NCI-H774 (cell line): ENCODE results near the gene CARD11.

Experiments used
- DNase-seq: peaks from one replicate; lab custom pipeline; 2025; lab: John Stamatoyannopoulos, UW

Gene CARD11

GRCh38 chr7:3043544-3044371, at the start of gene CARD11:
CARD11 (minus strand) TSS chr7:3043867; CDS start chr7:2958506, 85,361 bp downstream.
- DNase-seq = no peak

- DNase-seq = no peak
These were observed 48.8 kb upstream of the CARD11 start for GRCh38 chr7:3092468-3092867.

DNA sequence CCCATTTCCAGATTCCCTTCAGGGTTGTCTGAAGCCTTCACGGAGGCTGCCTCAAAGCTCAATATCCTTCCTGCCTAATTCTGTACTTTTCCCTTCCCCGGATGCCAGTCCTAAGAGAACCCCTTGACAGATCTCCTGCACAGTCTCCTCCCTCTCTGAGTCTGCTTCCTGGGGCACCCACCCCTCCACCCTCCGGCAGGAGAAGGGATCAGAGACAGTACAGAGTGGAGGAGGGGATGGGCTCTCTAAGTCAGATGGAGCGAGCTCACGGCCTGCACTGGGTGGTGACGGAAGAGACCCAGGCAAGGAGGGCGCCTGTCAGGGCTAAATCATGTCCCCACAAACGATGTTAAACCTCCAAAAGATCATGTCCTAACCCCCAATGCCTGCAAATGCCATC, 48.0 kb upstream of the CARD11 start:
- DNase-seq = no peak

DNA sequence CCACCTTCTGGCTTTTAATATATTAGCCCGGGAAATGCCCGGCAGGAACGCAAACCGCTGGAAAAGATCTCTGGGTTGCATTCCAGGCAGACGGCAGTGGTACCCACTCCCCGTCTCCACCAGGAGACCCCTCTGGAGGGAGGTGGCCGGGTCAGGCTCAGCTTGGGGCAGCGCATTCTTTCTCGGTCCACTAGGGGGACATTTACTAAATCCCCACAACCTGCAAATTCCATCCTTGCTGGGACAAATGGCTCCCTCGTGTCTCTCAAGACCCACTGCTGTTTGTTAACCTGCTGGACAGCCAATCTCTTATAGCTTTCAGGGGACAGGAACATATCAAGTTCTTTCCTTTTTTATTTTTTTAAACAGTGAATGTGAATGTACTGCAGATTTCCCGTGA, 45.8 kb upstream of the CARD11 start:
- DNase-seq = no peak

- no peak for DNase-seq
These were observed 43.6 kb upstream of the CARD11 start for GRCh38 chr7:3087243-3087755.

DNA sequence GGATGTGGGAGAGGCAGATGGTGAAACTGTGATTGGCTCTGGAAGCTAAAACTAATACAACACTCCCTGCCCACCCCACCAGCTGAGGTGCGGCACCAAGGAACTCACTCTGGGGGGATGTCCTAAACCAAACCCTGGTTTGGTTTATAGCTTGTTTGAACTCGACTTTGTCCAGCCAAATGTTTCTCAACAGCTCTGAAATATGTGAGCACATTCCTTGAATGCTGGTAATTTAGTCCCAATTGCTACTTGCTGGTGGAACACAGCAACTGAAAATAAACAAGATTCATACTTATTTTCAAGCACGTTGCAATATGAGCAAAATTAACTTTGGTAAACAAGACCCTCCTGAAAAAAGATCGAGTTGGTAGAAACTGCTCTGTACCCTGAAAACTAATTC, 39.7 kb upstream of the CARD11 start:
- DNase-seq = no peak

DNA sequence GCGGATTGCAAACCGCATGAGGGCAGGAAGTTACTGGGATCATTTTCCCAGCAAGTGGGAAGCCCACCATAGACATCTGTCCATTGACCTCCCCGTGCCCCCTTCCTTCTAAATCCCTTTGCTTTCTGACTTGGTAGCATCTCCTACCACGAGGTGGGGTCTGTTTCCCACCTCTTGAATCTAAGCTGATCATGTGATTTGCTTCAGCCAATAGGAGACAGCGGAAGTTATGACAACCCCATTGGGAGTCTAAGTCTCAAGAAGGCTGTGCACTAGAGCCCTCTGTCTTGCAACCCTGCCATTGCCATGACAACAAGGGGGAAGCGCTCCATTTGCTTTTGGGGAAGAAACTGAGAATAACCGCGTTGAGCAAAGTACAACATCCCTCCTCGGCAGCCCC, 39.2 kb upstream of the CARD11 start:
- DNase-seq = no peak

DNA sequence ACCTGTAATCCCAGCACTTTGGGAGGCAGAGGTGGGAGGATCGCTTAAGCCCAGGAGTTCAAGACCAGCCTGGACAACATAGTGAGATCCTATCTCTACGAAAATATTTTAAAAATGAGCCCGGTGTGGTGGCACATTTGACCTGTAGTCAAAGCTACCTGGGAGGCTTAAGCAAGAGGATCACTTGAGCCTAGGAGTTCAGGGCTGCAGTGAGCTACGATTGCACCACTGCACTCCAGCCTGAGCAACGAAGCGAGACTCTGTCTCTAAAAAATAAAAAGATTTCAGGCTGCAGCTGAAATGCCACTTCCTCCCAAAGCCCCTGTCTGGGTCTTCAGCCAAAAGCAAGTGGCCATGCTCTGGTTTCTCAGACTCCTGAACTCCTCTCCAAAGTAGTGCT, 38.7 kb upstream of the CARD11 start:
- no peak for DNase-seq

DNA sequence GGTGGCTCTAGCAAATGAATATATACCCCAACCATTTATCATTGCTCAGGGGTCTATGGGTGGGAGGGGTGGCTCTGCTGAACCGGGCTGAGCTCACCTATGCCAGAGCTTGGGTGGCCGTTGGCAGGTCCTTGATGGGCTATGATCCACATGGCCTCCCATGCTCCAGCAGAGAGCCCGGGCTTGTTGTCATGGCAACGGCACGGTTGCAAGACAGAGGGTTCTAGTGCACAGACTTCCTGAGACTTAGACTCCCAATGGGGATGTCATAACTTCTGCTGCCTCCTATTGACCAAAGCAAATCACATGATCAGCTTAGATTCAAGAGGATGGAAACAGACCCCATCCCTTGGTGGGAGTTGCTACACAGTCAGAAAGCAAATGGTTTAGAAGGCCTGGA, 36.4 kb upstream of the CARD11 start:
- DNase-seq = peak; percentile 17

GRCh38 chr7:3078514-3078913, 34.8 kb upstream of the CARD11 start:
- DNase-seq = no peak

GRCh38 chr7:3076700-3077099, 33.0 kb upstream of the CARD11 start:
- no peak for DNase-seq

- no peak for DNase-seq
These were observed 32.5 kb upstream of the CARD11 start for GRCh38 chr7:3076163-3076562.

GRCh38 chr7:3075441-3075840, 31.8 kb upstream of the CARD11 start:
- DNase-seq = no peak

- DNase-seq = no peak
These were observed 30.8 kb upstream of the CARD11 start for GRCh38 chr7:3074459-3074821.

DNA sequence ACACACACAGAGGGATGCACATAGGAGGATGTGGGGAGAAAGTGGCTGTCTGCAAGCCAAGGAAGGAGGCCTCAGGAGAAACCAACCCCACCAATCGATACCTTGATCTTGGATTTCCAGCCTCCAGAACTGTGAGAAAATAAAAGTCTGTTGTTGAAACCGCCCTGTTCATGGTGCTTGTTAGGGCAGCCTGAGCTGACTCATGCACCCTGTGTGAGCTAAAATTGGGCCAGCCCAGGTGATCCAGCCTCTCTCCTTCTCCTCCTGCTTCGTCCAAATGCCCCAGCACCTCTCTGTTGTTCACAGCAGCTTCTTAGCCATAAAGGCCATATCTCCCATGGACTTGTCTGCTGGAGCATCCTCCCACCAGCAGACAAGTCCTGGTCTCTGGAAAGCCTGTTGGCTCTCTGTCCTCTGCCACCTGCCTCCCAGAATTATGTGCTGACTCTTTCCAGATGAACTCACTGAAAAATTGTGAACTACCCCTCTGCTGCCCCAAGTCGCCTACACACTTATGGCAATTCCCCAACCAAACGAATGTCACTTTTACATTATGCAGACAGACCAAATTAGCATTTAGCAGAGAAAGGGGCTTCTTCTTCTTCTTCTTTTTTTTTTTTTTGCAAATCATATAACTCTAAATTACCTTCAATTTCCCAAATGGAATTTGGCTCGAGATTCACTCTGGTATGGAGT, 30.2 kb upstream of the CARD11 start:
- DNase-seq = no peak

DNA sequence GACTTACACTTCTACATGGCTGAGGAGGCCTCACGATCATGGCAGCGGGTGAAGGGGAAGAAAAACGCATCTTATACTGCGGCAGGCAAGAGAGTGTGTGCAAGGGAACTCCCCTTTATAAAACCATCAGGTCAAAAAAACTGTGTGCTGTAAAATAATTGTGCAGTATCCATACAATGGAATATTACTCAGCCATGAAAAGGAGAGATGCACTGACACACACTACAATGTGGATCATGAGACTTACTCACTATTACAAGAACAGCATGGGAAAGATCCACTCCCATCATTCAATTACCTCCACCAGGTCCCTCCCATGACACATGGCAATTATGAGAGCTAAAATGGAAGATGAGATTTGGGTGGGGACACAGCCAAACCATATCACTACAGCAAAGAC, 27.2 kb upstream of the CARD11 start:
- no peak for DNase-seq

GRCh38 chr7:3069771-3070449, 26.2 kb upstream of the CARD11 start:
- DNase-seq = no peak

DNA sequence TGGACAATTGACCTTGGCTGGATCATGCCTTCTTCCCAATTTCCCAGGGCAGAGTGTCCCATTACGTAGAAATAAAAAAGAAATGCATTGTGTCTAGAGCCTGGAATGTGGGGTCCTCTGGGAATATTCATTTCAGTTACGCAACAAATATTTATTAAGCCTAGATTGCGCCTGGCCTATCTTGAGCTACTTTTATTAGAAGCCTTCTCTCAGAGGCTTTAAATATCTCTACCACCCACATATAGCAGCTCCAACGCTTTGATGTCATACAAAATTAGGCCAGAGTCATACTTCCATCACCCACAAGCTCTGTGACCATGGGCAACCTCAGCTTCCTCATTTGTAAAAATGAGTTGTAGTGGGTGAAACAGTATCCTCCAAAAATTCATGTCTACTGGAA, 24.9 kb upstream of the CARD11 start:
- no peak for DNase-seq

GRCh38 chr7:3067606-3068380, 24.1 kb upstream of the CARD11 start:
- no peak for DNase-seq

DNA sequence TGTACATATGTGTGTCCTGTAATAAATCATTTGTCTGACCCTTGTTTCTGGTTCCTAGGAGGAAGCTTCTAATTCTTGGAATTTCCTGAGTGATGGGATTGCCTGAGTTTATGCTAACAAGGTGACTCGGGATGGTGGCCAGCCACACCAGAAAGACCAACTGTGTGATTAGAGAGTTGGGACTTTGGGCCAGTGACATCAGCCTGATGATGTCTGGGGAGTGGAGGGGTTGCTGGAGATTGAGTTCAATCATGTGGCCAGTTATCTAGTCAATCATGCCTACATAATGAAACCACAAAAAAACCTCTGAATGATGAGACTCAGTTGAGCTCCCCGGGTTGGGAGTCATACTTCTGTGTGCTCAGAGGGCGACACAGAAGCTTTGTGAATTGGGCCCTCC, 23.5 kb upstream of the CARD11 start:
- no peak for DNase-seq

- no peak for DNase-seq
These were observed 22.8 kb upstream of the CARD11 start for GRCh38 chr7:3066506-3066905.

DNA sequence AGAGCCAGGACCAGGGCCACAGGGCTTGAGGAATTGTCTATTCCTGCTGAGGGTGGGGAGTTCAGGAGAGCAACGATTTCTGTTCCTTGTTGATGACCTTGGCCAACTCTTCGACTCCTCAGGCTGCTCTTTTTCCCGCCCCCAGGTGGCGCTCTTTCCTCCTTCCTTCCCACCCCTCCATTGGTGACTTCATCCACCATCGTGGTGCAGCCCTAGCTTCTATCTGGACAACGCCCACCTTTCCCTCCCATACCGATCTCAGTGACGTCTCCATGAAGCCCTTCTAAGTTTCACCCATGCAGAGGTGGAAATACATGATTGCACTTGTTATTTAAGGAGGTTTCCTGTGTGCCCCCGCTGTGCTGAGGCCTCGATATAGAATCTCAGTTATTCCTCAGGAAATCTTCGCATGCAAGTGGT, 22.1 kb upstream of the CARD11 start:
- DNase-seq = no peak
